Measurements from ENCODE around the gene VIPR2.
"Not testable (repeated sequence)": the region's sequence is repeated elsewhere in the genome, so short reads cannot be mapped to it uniquely, and the experiment has no call there.

The VIPR2 gene

DNA sequence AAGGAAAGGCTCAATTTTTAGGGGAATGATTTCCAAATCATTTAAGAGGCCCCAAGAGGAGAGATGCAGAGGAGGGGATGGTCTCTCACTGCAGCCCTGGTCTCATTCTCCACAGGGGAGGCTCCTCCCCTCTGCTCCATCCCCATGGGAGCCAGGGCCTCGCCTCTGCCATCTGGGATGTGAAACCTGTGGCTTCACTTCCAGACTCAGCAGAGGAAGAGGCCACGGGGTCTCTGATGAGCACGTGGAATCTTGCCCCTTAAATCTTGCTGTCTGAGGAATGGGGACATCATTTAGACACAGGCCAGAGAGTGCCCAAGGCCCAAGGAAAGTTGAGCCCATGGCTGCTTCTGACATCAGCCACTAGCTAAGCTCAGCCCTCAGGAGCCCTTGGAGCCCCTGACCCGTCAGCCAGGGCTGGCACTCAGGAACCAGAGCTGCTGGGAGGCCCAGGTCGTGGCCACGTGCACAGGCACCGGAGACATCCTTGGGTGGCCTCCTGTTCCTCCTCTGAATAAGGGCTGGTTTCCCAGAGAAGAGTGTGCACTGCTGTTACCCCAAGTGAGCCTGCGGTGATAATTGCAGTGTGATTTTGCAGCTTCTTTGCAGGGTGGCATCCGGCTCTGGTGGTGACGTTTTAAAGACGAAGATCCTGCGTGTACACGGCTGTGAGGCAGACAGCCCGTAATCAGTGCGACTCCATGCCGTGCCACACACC lies 50.5 kb downstream of the VIPR2 start:
- no peak for DNase-seq (ENCODE audit: low read depth in 2 of 2)

DNA sequence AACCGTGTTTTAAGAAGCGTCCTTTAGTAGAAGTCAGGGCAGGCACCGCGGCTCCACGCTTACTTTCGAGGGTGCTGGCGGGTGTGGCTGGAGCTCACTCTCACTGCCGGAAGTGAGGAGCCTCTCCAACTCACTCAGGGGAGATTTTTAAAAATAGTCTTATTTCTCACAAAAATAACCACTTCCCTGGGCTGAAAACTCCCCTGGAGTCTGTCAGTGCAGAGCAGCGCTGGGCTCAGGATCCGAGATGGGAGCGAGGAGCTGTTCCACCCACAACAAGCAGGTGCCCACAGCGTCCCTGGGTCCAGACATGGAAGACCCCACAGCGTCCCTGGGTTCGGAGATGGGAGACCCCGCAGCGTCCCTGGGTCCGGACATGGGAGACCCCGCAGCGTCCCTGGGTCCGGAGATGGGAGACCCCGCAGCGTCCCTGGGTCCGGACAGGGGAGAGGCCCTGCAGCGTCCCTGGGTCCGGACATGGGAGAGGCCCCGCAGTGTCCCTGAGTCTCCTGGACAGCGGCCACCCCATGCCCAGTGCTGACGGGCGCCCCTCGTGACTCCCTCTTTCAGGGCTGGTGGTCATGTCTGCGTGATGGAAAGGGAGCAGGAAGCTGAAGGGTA lies 51.2 kb downstream of the VIPR2 start:
- no peak for DNase-seq (ENCODE audit: low read depth in 2 of 2)

DNA sequence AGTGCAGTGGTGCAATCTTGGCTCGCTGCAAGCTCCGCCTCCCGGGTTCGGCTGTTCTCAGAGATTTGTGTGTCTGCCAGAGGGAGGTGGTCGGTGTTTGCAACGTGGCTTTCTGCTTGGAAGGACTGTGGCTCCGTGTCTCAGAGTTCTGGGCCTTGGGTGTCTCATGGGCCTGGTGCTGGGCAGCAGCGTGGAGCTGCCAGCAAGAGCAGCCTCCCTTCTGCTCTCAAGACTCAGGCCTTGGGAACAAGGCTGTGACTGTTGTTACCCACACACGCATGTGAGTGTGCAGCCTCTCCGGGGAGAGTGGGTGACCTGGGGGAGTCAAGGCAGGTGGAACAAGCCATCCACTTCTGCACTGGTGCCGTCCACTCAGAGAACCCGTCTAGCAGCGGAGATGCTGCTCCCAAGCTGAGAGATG lies 52.0 kb downstream of the VIPR2 start:
- no peak for DNase-seq (ENCODE audit: low read depth in 2 of 2)

DNA sequence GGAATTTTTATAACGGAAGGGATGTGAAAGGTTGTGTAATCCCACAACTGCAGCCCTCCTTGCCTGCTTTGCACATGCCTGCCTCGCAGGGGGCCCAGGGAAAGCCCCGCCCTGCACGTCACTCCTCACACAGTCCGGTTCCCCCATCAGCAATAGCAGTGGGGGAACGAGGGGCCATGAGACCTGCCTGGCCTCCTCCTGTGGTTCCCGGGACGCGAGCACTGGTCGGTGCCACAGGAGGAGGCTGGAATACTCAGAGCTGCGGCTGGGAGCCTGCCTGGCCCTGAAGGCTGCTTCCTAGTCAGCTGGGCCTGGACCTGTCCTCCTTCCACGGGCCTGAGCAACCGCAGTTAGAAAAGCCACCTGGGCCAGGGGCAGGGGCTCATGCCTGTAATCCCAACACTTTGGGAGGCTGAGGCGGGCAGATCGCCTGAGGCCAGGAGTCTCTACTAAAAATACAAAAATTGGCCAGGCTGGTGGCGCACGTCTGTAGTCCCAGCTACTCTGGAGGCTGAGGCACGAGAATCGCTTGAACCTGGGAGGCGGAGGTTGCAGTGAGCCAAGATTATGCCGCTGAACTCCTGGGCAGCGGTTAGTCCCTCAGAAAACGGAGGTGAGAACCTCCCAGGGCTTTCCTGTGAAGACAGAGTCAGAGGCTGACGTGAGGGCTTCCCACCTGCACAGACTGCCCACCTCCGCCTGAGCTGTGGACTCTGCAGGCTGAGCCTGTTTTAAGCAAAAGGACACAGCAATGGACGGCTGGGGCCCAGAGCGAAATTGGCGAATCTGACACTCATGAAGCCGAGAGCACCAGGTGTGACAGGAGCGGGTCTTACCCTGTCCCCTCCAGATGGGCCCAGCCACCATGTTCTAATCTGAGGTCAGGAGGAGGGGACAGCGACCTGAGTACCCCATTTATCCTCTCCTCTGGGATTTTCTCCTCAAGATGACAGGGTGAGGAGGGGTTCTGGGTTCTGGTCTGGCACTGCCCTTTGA lies 52.9 kb downstream of the VIPR2 start:
- no peak for DNase-seq (ENCODE audit: low read depth in 2 of 2)

DNA sequence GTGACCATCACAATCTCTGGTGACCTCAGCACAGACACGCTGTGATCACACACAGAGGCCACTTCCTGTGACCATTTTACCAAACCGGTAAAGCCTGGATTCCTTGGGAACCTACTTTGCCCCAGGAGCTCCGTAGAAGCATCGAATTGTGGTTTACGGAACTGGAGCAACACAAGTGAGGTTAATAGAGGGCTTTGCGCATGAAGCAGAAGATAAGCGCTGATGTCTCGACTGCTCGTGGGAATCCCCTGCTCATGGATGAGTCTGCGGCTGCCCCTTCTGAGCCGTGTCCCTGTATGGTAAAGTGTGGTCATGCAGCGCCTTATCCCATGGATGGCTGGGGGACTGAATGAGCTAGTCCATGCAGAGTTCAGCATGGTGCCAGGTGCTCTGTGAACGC lies 53.6 kb downstream of the VIPR2 start:
- DNase-seq (ENCODE audit: low read depth in 2 of 2), result no peak

DNA sequence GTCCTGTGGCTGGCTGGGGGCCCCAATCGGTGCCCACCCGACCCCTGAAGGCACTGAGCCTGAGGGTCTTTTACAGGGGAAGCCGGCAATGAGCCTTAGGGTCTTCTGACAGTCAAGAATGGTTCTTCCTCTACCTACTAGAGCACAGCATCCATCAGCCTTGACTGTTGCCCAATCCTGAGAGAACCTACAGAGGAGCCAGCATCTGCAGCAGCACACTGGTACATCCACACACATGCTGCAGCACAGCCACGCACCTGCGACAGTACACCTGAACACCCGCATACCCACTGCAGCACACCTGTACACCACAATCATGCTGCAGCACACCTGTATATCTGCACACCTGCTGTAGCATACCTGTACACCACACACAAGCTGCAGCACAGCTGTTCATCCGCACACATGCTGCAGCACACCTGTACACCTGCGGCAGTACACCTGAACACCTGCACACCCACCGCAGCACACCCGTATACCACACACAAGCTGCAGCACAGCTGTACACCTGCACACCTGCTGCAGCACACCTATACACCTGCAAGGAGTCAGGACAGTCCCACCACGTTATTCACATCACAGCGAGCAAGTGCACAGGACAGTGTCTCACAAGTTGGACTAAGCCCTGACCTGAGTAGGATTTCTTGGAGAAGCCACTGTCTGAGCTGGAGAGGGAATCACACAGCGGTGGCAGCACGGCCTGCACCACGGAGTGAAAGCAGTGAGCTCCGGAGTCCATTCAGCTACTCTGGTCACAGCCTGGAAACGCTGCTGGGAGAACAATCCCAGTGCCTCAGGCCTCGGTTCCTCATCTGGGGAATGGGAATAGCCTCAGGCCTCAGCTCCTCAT lies 56.4 kb downstream of the VIPR2 start:
- DNase-seq (ENCODE audit: low read depth in 2 of 2), result no peak

DNA sequence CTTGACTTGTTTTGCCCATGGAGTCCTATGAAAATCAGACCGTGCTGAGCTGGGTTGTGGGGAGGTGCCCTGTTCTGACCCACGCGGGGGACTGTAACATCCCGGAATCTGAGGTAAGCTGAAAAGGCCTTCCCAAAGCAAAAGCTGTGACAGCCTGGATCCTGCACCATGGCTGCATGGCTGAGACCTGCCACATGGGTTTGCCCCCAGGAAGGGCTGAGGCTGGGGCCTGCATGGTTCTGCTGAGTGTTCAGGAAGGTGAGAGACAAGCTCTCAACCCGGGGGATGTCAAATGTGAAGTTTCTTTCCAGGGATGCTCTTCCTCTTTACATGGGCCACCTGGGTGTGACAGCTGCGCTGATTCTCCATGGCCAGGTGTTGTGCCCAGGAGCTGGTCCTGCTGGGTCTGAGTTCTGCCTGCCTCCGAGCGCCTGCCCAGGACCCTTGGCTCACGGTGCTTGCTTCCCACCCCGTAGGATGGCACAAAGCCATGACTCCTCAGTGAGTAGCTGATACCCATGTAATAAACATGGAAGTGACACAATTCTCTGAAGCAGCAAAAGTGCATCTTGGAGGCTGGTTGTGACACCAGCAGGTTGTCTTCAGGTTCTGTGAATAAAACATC lies 58.3 kb downstream of the VIPR2 start:
- DNase-seq (ENCODE audit: low read depth in 2 of 2), result no peak

DNA sequence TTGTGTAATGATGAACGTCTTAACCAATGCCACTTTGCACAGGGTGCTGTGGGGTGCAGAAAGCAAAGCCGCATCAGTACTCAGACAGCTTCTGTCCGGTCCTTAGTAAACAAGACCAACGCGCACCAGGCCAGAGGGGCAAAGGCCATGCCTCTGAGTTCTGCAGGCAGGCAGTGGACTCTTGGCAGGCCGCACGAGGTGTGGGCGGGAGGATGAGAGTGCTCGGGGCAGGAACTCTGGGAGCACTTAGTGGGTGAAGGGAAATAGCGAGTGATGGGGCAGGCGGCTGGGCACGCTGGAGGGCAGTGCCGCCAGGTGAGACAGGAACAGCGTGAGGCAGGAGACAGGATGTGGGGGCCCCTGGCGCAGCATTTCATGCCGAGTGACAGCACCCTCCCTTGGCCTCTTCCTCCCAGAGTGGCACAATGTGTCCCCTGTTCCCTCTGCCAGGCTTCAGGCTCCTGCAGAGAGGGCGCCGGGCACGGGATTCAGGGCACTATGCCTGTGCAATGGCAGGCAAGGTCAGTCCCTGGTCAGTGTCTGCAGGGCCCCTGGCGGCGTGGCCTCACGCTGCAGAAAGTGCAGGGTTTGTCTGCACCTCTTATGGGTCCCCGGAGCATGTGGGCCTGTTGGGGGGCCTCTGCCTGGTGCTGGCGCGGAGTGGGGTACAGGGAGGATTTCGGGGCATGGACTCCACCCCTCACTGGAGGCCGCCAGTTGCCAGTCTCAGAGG lies 60.4 kb downstream of the VIPR2 start:
- no peak for DNase-seq (ENCODE audit: low read depth in 2 of 2)

DNA sequence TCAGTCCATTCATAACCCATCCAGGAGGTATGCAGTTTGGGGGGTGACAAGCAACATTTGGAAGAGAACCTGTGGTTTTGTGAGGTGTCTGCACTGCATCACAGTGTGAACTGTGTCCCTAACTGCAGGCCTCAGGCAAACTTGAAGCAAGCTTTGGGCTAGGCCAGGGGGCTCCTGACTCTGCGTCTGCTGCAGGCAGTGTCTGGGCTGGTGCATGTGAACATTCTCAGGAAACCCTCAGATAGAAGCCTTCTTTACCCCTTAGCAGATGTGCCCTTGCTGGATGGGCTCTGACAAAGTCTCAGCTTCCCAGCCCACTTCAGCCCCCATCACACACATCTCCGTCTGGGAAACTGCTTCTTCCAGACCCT lies 61.0 kb downstream of the VIPR2 start:
- no peak for DNase-seq (ENCODE audit: low read depth in 2 of 2)

DNA sequence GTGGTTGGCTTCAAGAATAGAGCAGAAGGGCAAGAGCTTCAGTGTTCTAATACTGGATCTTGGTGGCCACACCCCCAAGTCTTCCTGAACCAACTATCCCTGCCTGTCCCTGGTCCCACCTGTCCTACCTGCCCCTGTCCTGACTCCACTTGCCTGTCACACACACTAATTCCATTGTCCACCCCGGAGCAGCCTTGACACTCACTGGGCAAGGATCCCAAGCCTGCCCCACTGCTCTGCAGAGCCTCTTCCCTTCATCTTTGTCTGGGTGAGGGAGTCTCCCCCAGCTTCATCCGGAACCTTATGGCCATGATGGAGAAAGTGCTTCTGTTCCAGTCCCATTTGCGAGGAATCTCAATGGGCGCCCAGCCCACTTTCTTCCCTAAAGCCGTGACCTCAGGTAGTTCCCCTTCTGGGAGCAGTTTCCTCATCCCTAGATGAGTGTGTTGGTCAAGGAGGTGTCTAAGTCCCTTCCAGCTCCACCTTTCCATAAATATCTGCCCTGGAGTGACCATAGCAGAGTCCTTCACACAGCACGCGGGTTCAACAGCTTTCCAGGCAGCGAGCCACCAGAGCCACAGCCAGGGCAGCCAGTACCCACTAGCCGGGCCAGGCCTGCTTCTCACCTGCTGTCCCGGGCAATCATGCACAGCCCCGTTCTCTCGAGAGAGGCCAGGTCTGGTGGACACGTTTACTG lies 61.5 kb downstream of the VIPR2 start:
- no peak for DNase-seq (ENCODE audit: low read depth in 2 of 2)

DNA sequence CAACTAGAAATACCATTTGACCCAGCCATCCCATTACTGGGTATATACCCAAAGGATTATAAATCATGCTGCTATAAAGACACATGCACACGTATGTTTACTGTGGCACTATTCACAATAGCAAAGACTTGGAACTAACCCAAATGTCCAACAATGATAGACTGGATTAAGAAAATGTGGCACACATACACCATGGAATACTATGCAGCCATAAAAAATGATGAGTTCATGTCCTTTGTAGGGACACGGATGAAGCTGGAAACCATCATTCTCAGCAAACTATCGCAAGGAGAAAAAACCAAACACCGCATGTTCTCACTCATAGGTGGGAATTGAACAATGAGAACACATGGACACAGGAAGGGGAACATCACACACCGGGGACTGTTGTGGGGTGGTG lies 62.6 kb downstream of the VIPR2 start:
- DNase-seq (ENCODE audit: low read depth in 2 of 2), result not testable (repeated sequence)

DNA sequence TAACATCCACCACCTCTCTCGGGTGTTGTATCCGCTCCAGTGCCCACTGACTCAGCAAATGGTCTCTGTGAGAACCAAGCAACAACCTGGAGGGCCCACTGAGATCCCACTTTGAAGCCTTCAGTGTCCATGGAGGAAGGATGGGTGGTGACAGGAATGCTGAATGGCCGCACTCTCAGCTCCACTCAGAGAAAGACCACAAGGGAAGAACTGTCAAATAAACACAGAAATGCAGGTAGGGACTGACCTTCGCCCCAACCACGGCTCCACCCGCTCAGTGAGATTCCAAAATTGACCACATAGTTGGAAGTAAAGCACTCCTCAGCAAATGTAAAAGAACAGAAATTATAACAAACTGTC lies 65.8 kb downstream of the VIPR2 start:
- DNase-seq (ENCODE audit: low read depth in 2 of 2), result no peak

DNA sequence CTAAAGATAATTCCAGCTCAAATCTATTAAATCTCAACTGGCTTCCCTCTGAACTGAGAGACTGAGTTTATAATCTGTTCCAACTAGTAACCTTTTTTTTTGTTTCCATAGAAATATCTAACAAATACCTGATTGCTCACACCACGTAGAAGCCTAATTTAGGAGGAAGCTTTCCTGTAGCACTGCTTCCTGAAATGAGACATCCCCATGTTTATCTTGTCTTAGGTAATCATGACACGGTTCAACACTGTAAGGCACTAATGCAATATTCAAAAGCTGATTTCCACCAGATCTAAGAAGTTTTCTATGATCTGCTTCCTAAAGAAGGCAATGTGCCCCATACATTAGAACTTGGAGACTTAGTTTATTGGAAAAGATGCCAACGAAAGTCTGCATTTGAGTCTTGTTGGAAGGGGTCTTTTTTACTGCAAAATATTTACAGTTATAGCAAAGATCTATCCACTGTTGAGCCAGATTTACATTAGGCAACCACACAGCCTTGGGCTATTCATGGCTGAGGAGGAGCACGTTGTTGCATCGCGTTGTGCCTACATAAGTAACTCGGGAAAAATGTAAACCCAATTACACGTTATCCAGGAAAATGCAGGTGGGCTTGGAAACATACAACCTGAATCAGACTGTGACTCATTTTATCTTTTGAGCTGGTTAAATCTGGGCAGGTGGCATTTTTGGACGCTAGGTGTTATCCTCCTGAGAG lies 66.3 kb downstream of the VIPR2 start:
- DNase-seq (ENCODE audit: low read depth in 2 of 2), result no peak

DNA sequence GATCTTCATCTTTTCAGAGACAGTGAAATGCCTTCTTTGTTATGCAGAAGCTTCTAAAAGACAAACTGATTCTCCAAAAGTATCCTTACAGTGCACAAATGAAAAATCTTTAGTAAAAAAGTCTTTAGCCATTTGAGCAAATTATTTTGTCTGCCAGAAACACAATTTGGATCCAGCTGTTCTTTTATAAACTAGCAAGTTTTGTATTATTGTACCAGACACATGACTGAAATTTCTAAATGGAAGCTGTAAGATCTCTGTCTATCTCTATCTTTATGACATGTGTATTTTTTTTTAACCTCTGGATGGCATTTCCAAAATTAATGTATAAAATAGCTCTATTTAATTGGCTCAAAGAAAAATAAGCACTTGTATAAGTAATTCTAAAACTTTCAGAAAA lies 68.3 kb downstream of the VIPR2 start:
- no peak for DNase-seq (ENCODE audit: low read depth in 2 of 2)

DNA sequence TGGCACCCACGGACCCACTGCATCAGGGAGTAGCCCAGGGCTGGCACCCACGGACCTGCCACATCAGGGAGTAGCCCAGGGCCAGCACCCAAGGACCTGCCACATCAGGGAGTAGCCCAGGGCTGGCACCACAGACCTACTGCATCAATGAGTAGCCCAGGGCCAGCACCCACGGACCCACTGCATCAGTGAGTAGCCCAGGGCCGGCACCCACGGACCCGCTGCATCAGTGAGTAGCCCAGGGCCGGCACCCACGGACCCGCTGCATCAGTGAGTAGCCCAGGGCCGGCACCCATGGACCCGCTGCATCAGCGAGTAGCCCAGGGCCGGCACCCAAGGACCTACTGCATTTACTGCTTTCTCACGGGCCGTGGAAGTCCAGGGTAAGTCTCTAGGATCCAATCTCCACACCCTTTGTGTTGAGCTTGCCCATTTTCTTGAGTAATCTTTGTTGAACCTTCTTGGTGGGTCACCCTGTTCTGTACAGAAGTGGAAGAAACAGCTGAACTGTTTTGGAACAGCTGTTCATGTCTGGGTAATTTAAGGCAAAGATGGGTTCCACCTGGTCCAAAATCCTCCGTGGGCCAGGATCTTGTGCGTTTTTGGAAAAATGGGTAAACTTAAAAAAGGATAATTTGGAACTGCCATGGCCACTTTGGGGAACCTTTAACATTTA lies 69.0 kb downstream of the VIPR2 start:
- DNase-seq (ENCODE audit: low read depth in 2 of 2), result no peak

DNA sequence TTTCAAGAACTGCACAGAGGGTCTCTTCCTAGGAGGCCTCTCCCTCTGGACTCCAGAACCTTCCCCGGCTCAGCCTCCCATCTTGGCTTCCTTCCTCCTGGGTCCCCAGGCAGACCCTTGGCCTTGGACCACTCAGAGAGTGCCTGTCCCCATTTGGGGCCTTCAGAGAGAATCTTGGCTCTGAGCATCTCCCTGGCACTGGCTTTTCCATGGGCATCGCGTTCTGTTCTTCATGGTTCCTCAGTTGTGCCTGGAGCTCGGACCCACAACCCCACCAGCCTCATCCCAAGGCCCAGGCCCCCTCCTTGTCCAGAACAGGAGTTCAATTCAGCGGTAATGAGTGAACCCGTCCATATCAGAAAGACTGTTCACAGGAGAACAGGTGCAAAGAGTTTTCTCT lies 73.4 kb downstream of the VIPR2 start:
- DNase-seq (ENCODE audit: low read depth in 2 of 2), result no peak

DNA sequence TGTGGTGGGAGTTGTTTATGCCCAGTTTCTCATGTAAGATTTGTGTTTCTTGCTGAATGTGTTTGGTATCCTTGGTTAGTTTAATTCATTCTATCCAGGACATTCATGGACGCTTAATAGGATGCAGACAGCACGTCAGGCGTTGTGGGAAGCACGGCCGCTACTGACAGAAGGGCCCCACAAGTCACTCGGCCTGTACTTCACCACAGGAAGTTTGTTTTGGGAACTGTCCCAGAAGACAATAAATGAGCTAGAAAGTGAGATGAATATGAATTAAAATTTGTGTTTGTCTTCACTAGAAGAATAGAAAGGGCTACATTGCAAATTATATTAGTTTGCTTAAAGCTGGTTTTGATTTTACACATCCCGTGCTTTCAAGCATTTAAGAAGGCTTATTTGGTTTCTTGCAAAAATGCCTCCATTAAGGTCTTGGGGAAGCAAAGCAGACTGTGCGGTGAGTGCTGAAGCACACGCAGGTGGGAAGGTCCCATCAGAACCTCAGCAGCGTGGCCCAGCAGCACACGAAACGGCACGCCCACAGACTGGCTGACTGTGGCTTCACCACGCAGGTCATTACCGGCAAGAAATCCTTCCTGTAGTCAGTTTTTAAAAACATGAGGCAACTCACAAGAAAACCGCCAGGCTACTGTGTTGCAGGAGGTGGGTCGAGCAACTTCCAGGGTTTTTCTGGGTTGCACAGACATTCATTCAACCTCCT lies 74.1 kb downstream of the VIPR2 start:
- no peak for DNase-seq (ENCODE audit: low read depth in 2 of 2)

DNA sequence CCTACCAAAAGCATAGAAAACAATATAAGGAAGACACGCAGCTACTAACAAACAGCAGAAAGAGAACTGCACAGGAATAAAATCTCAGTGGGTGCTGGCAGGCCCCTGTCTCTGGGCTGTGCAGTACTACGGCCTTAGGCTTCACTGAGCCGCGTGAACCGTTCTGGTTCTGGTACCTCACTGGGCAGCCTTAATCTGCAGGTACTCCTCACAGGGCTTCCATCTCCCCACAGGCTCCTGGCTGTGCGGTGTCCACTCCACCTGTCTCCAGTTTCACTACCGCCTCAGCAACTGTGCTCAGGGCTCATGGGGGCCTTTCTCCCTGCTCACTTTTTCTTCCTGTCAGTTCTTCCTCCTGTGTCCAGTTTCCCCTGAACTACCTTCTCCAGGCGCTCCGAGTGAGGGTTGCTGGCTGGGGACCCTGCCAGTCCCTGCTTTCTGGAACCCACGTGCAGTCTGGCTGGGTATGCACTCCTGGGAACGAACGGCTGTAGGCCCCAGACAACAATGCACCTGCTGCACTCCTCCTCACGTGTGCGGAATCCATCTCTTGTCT lies 75.7 kb downstream of the VIPR2 start:
- DNase-seq (ENCODE audit: low read depth in 2 of 2), result no peak
